ENCODE results near the gene YIPF2. TPM values are rescaled to one million over a fixed set of nuclear protein-coding genes. Genes with fewer than 3 reads are reported as not detected.
"Not testable (repeated sequence)": the region's sequence is repeated elsewhere in the genome, so short reads cannot be mapped to it uniquely, and the experiment has no call there.

The YIPF2 gene
- total and polyA plus RNA-seq, 4 donors, result 31.5 to 54.2 (median 38.2) TPM

DNA sequence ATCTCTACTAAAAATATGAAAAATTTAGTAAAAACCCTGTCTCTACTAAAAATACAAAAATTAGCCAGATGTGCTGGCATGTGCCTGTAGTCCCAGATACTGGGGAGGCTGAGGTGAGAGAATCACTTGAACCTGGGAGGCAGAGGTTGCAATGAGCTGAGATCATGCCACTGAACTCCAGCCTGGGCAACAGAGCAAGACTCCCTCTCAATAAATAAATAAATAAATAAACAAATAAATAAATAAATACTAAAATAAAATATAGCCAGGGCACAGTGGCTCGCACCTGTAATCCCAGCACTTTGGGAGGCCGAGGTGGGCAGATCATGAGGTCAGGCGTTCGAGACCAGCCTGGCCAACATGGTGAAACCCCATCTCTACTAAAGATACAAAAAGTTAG is 15.0 kb upstream of the YIPF2 start:
- H3K27ac ChIP-seq (ENCODE audit: low read depth, low read length); H3K9me3 ChIP-seq (ENCODE audit: control insufficient read depth, insufficient read depth, low read length); H3K4me3 ChIP-seq (ENCODE audit: low read depth, low read length); DNase-seq (ENCODE audit: low read depth in 4 of 6, low spot score in 6 of 6); H3K4me1 ChIP-seq (ENCODE audit: control insufficient read depth, insufficient read depth, low read length); H3K27me3 ChIP-seq (ENCODE audit: control insufficient read depth, insufficient read depth, low read length); H3K36me3 ChIP-seq (ENCODE audit: control insufficient read depth, insufficient read depth, low read length): not testable (repeated sequence)
- no CpG with 5 or more reads among the region's 4 CpGs for WGBS (ENCODE audit: insufficient coverage)

DNA sequence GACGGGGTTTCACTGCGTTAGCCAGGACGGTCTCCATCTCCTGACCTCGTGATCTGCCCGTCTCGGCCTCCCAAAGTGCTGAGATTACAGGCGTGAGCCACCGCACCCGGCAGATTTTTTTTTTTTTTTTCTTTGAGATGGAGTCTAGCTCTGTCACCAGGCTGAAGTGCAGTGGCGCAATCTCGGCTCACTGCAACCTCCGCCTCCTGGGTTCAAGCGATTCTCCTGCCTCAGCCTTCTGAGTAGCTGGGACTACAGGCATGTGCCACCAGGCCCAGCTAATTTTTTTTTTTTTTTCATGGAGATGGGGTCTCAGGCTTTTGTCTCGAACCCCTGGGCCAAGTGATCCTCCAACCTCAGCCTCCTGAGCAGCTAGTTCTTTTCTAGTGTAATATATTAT is 13.2 kb upstream of the YIPF2 start:
- H3K4me3 ChIP-seq (ENCODE audit: low read depth, low read length); H3K27me3 ChIP-seq (ENCODE audit: control insufficient read depth, insufficient read depth, low read length); H3K27ac ChIP-seq (ENCODE audit: low read depth, low read length); H3K4me1 ChIP-seq (ENCODE audit: control insufficient read depth, insufficient read depth, low read length); H3K36me3 ChIP-seq (ENCODE audit: control insufficient read depth, insufficient read depth, low read length); H3K9me3 ChIP-seq (ENCODE audit: control insufficient read depth, insufficient read depth, low read length); DNase-seq (ENCODE audit: low read depth in 4 of 6, low spot score in 6 of 6): not testable (repeated sequence)
- 83% methylated on average over 6 of the region's 14 CpGs for WGBS (ENCODE audit: insufficient coverage)

DNA sequence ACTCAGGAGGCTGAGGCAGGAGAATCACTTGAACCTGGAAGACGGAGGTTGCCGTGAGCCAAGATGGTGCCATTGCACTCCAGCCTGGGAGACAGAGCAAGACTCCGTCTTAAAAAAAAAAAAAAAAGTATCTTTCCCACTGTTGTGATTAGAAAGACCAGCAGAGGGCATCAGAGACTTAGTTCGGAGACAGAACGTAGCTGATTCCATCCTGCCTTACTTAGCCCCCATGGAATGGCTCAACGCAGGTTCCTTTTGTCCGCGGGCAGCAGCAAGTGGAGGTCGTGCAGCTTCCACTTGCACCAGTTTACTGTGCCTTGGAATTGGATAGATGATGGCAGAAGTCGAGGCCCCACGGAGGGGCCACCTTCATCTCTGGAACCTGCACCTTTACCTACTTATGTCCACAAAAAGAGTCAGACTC is 8.2 kb upstream of the YIPF2 start:
- Histone ChIP-seq H3K27ac (ENCODE audit: low read depth, low read length) (no peak overlapping the region), H3K36me3 (ENCODE audit: control insufficient read depth, insufficient read depth, low read length) (peaks cover 12% of the 10 kb centered on the region), H3K27me3 (ENCODE audit: control insufficient read depth, insufficient read depth, low read length) (no peaks in the 10 kb centered on the region), H3K4me3 (ENCODE audit: low read depth, low read length) (peak overlapping the region; percentile 9), H3K9me3 (ENCODE audit: control insufficient read depth, insufficient read depth, low read length) (no peaks in the 10 kb centered on the region), H3K4me1 (ENCODE audit: control insufficient read depth, insufficient read depth, low read length) (peaks cover 4% of the 10 kb centered on the region)
- DNase-seq (ENCODE audit: low read depth in 4 of 6, low spot score in 6 of 6), result peak in 4 of 6 donors; percentile 59 to 96 (median 80)
- 3% methylated on average over 8 of the region's 11 CpGs for WGBS (ENCODE audit: insufficient coverage)

DNA sequence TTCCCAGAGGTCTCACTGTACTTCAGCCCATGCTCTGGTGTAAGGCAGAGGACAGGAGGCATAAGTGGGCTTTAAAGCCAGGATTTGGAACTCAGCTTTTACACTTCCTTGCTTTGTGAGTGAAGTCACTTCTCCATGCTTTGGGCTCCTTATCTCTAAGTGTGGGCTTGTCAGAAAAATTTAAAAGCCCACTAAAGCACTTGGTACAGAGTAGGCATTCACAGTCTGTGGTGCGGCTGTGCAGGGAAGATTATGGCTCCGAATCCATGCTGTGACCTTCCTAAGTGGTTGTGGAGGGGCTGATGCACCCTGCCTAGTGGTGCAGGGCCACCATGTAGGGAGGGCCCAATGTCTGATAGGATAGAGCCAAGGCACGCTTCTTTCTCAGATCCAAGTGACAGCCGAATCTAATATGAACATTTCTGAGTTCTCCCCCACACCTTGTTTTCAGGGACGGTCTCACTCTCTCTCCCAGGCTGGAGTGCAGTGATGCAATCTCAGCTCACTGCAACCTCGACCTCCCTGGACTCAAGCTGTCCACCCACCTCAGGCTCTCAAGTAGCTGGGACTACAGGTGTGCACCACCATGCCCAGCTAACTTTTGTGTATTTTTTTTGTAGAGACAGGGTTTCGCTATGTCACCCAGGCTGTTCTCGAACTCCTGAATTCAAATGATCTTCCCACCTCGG is 7.1 kb upstream of the YIPF2 start:
- no peak overlapping the region for H3K27ac ChIP-seq (ENCODE audit: low read depth, low read length)
- peaks cover 4% of the 10 kb centered on the region for H3K4me1 ChIP-seq (ENCODE audit: control insufficient read depth, insufficient read depth, low read length)
- DNase-seq (ENCODE audit: low read depth in 4 of 6, low spot score in 6 of 6), result no peak
- H3K36me3 ChIP-seq (ENCODE audit: control insufficient read depth, insufficient read depth, low read length), result peaks cover 20% of the 10 kb centered on the region
- no peaks in the 10 kb centered on the region for H3K9me3 ChIP-seq (ENCODE audit: control insufficient read depth, insufficient read depth, low read length)
- 88% methylated on average over 8 of the region's 9 CpGs for WGBS (ENCODE audit: insufficient coverage)
- no peaks in the 10 kb centered on the region for H3K27me3 ChIP-seq (ENCODE audit: control insufficient read depth, insufficient read depth, low read length)
- H3K4me3 ChIP-seq (ENCODE audit: low read depth, low read length), result no peak overlapping the region

DNA sequence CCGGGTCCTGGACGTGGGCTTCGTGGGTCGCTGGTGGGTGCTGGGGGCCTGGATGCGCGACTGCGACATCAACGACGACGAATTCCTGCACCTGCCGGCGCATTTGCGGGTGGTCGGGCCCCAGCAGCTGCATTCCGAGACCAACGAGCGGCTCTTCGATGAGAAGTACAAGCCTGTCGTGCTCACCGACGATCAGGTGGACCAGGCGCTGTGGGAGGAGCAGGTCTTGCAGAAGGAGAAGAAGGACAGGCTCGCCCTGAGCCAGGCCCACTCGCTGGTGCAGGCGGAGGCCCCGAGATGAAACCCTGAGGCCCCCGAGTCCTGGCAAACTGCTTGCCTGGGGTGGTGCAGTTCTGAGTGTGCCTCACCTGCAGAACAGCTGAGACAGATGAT is 959 bp upstream of the YIPF2 start:
- Histone ChIP-seq H3K36me3 (ENCODE audit: control insufficient read depth, insufficient read depth, low read length) (peaks cover 58% of the 10 kb centered on the region), H3K27me3 (ENCODE audit: control insufficient read depth, insufficient read depth, low read length) (no peaks in the 10 kb centered on the region), H3K4me1 (ENCODE audit: control insufficient read depth, insufficient read depth, low read length) (peaks cover 24% of the 10 kb centered on the region), H3K9me3 (ENCODE audit: control insufficient read depth, insufficient read depth, low read length) (no peaks in the 10 kb centered on the region), H3K4me3 (ENCODE audit: low read depth, low read length) (peak overlapping the region; percentile 84), H3K27ac (ENCODE audit: low read depth, low read length) (no peak overlapping the region)
- DNase-seq (ENCODE audit: low read depth in 4 of 6, low spot score in 6 of 6), result no peak
- WGBS (ENCODE audit: insufficient coverage), result 9% methylated on average over 27 of the region's 27 CpGs

DNA sequence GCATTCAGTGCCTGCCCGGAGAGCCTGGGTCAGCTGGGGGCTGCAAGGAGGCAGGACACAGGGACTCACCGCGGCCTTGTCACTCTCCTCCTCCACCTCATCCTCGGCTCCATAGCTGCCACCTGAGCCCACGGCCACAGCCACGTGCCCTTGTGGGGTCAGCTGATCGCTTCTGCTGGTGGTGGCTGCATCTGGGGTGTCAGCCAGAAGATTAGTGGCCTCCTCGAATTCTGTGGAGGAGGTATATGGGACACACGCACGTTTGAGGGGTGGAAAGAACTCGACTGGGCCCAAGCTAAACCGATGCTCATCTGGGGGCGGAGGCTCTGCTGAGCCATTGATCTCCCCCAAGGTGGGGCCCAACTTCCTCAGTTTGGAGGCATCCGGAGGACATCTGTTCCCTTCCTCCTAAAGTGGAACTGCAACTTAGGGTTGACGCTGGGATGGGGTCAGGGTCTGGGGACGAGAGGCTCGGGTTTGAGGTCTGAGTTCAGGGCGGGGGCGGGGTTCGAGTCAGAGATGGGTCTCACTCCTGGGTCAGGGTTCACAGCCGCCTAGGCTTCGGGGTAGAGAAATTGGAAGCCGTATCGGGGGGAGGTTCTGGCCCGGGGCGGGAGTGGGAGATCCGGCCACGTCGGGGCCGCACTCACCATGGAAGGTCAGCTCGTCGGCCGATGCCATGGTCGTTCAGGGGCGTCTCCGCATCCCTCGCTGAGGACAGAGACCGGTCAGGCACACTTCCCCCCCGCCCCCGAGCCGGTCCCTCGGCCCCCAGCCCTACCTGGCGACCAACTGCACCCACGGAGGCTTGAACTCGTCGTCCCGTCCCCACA is 493 bp downstream of the YIPF2 start:
- Histone ChIP-seq H3K27me3 (ENCODE audit: control insufficient read depth, insufficient read depth, low read length) (no peaks in the 10 kb centered on the region), H3K36me3 (ENCODE audit: control insufficient read depth, insufficient read depth, low read length) (peaks cover 69% of the 10 kb centered on the region), H3K4me3 (ENCODE audit: low read depth, low read length) (peak overlapping the region; percentile 84), H3K4me1 (ENCODE audit: control insufficient read depth, insufficient read depth, low read length) (peaks cover 24% of the 10 kb centered on the region), H3K9me3 (ENCODE audit: control insufficient read depth, insufficient read depth, low read length) (no peaks in the 10 kb centered on the region), H3K27ac (ENCODE audit: low read depth, low read length) (peak overlapping the region; percentile 47)
- WGBS (ENCODE audit: insufficient coverage), result 10% methylated on average over 39 of the region's 47 CpGs
- no peak for DNase-seq (ENCODE audit: low read depth in 4 of 6, low spot score in 6 of 6)

DNA sequence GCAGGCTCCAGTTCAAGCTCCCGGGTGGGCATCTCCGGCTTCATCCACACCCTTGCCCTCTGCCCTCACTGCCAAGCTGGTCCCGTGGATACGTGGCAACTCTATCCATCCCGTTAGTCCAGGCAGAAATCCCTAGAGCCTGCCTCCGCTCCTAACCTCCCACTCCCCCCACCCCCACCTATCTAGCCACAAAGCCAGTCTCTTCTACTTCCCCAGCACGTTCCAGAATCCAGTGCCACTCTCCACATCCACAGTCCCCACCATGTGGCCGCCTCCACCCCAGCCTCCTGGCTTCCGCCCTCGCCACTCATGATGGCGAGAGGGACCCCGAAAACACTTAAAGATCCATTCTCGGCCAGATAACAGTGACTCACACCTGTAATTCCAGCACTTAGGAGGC is 3.8 kb downstream of the YIPF2 start:
- 87% methylated on average over 13 of the region's 13 CpGs for WGBS (ENCODE audit: insufficient coverage)
- no peaks in the 10 kb centered on the region for H3K27me3 ChIP-seq (ENCODE audit: control insufficient read depth, insufficient read depth, low read length)
- DNase-seq (ENCODE audit: low read depth in 4 of 6, low spot score in 6 of 6), result no peak
- H3K9me3 ChIP-seq (ENCODE audit: control insufficient read depth, insufficient read depth, low read length), result no peaks in the 10 kb centered on the region
- H3K27ac ChIP-seq (ENCODE audit: low read depth, low read length), result no peak overlapping the region
- H3K36me3 ChIP-seq (ENCODE audit: control insufficient read depth, insufficient read depth, low read length), result peaks cover 79% of the 10 kb centered on the region
- H3K4me1 ChIP-seq (ENCODE audit: control insufficient read depth, insufficient read depth, low read length), result peaks cover 16% of the 10 kb centered on the region
- no peak overlapping the region for H3K4me3 ChIP-seq (ENCODE audit: low read depth, low read length)

DNA sequence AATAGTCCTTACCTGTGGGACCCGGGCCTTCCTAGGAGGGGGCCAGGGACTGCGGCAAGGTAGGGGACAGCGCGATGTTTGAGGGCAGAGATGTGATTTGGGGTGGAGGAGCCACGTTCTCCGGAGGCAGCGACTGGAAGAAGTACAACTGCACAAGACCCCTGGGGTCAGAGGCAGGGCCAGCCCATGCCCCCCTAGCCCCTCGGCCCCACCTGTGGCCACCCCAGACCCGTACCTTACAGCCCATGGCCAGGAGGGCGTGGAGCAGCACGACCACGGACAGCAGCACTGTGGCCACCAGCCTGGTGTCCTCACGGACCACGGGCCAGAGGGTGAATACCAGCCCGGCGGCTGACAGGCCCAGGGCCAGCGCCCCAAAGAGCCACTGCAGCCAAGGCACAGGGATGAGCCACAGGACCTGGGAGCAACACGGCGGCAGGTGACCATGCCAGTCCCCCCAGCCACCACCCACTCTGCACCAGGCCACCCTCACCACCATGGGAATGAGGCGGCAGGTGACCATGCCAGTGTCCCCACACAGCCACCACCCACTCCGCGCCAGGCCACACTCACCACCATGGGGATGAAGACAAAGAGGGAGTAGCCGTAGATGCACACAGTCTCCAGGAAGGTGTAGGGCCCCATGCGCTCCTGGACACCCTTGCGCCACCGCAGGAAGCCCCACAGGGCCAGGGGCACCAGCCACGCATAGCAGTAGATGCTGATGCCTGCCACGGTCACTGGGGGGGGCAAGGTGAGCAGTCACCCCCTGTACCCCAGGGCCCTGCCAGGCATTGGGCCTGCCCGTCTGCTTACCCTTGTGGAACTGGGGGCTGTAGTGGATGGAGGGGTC is 5.0 kb downstream of the YIPF2 start:
- Histone ChIP-seq H3K36me3 (ENCODE audit: control insufficient read depth, insufficient read depth, low read length) (peaks cover 83% of the 10 kb centered on the region), H3K4me1 (ENCODE audit: control insufficient read depth, insufficient read depth, low read length) (peaks cover 10% of the 10 kb centered on the region), H3K4me3 (ENCODE audit: low read depth, low read length) (no peak overlapping the region), H3K27me3 (ENCODE audit: control insufficient read depth, insufficient read depth, low read length) (no peaks in the 10 kb centered on the region), H3K9me3 (ENCODE audit: control insufficient read depth, insufficient read depth, low read length) (no peaks in the 10 kb centered on the region), H3K27ac (ENCODE audit: low read depth, low read length) (no peak overlapping the region)
- 94% methylated on average over 24 of the region's 29 CpGs for WGBS (ENCODE audit: insufficient coverage)
- no peak for DNase-seq (ENCODE audit: low read depth in 4 of 6, low spot score in 6 of 6)

DNA sequence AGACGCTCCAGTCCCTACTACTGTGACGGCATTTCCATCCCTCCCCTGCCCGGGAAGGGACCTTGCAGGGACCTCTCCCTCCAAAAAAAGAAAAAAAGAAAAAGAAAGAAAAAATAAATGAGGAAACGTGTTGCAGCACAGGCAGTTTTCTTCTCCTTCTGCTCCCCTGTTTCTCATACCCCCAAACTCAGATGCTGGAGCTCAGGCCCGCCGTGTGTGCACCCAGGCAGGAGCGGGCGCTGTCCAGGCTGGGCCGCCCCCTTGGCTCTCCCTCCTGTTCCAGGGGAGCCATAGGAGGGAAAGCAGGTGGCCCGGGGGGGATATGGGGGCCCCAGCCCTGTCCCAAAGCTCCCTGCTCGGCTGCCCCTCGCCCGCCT is 5.8 kb downstream of the YIPF2 start:
- Histone ChIP-seq H3K4me3 (ENCODE audit: low read depth, low read length) (no peak overlapping the region), H3K9me3 (ENCODE audit: control insufficient read depth, insufficient read depth, low read length) (no peaks in the 10 kb centered on the region), H3K27ac (ENCODE audit: low read depth, low read length) (no peak overlapping the region), H3K27me3 (ENCODE audit: control insufficient read depth, insufficient read depth, low read length) (no peaks in the 10 kb centered on the region), H3K4me1 (ENCODE audit: control insufficient read depth, insufficient read depth, low read length) (peaks cover 4% of the 10 kb centered on the region), H3K36me3 (ENCODE audit: control insufficient read depth, insufficient read depth, low read length) (peaks cover 89% of the 10 kb centered on the region)
- DNase-seq (ENCODE audit: low read depth in 4 of 6, low spot score in 6 of 6), result no peak
- WGBS (ENCODE audit: insufficient coverage), result no CpG with 5 or more reads among the region's 13 CpGs

Measured in spinal cord (tissue), 10 donors.